ENCODE results near the gene PRR33. TPM values are rescaled to one million over a fixed set of nuclear protein-coding genes. Genes with fewer than 3 reads are reported as not detected.
"Not testable (repeated sequence)": the region's sequence is repeated elsewhere in the genome, so short reads cannot be mapped to it uniquely, and the experiment has no call there.

The PRR33 gene
- total RNA-seq, 4 donors from 2014 or later: not detected

DNA sequence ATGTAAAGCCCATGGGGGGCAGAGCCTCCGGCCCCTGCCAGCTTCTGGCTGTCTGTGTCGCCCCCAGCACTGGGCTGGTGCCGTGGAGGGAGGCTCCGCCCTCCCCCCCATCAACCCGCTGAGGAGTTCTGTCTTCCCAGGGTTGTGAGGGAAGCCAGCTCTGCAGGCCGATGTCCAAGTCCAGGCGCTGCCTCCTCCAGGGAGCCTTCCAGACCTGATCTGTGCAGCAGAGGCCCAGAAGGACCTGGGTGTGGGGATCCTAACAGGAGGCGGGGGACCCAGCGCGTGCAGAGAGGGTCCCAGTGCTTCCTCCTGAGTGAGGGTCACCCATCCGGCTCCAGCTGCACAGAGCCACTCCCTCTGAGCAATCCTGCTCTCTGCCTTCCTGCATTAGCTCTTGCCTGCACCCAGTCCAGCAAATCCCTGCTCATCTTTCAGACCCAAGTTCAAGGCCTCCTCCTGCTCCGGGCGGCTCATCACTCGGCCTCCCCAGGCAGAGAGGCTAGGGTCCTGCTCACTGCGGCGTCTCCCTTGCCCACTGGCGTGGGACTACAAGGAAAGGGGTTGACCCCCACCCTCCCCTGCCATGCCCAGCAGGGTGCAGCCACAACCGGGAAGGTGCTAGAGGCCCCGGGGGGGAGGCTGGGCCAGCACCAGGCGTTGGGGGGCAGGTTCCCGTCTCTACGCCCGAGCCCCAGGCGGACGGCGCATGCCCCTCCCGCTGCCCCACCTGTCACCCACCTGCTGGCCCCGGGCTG is 16.4 kb downstream of the PRR33 start:
- Histone ChIP-seq H3K9me3 (no peaks in the 10 kb centered on the region), H3K27ac (peak overlapping the region; percentile 33 to 77 (median 66)), H3K4me3 (no peak overlapping the region), H3K36me3 (no peaks in the 10 kb centered on the region), H3K4me1 (peaks cover 0 to 71% (median 25%) of the 10 kb centered on the region in 4 donors), H3K27me3 (peaks cover 0 to 14% of the 10 kb centered on the region in 2 donors)
- no peak for TF ChIP-seq EP300 (IDR thresholded peaks at IDR 0.05)
- TF ChIP-seq, protein P1, sequence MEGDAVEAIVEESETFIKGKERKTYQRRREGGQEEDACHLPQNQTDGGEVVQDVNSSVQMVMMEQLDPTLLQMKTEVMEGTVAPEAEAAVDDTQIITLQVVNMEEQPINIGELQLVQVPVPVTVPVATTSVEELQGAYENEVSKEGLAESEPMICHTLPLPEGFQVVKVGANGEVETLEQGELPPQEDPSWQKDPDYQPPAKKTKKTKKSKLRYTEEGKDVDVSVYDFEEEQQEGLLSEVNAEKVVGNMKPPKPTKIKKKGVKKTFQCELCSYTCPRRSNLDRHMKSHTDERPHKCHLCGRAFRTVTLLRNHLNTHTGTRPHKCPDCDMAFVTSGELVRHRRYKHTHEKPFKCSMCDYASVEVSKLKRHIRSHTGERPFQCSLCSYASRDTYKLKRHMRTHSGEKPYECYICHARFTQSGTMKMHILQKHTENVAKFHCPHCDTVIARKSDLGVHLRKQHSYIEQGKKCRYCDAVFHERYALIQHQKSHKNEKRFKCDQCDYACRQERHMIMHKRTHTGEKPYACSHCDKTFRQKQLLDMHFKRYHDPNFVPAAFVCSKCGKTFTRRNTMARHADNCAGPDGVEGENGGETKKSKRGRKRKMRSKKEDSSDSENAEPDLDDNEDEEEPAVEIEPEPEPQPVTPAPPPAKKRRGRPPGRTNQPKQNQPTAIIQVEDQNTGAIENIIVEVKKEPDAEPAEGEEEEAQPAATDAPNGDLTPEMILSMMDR (IDR thresholded peaks at IDR 0.05): no peak
- TF ChIP-seq POLR2A (IDR thresholded peaks at IDR 0.05): no peak
- WGBS, 2 donors: 73 to 78% methylated on average over 19 to 28 of the region's 28 CpGs
- DNase-seq (ENCODE audit: low spot score in 2 of 2): no peak

GRCh38 chr11:1874441-1875092 is 17.1 kb downstream of the PRR33 start:
- H3K4me3 ChIP-seq; DNase-seq (ENCODE audit: low spot score in 2 of 2); H3K9me3 ChIP-seq; H3K36me3 ChIP-seq: not testable (repeated sequence)
- H3K27ac ChIP-seq: peak overlapping the region; percentile 33 to 67 (median 60)
- H3K4me1 ChIP-seq: peaks cover 0 to 71% (median 24%) of the 10 kb centered on the region in 4 donors
- 45 to 60% methylated on average over 9 to 16 of the region's 17 CpGs for WGBS, 2 donors
- H3K27me3 ChIP-seq: peaks cover 0 to 16% of the 10 kb centered on the region in 2 donors

GRCh38 chr11:1873813-1874150 is 17.9 kb downstream of the PRR33 start:
- Histone ChIP-seq H3K27me3 (peaks cover 0 to 16% of the 10 kb centered on the region in 2 donors), H3K27ac (peak overlapping the region in 1 of 4 donors; percentile 69), H3K4me1 (peaks cover 0 to 75% (median 25%) of the 10 kb centered on the region in 4 donors)
- H3K36me3 ChIP-seq; H3K4me3 ChIP-seq; H3K9me3 ChIP-seq; DNase-seq (ENCODE audit: low spot score in 2 of 2): not testable (repeated sequence)
- 75 to 79% methylated on average over 16 to 17 of the region's 17 CpGs for WGBS, 2 donors

- H3K9me3 ChIP-seq: no peaks in the 10 kb centered on the region
- peak overlapping the region in 1 of 4 donors; percentile 25 for H3K4me3 ChIP-seq
- 23 to 28% methylated on average over 11 of the region's 11 CpGs for WGBS, 2 donors
- H3K27ac ChIP-seq: peak overlapping the region in 2 of 4 donors; percentile 34 to 69
- H3K4me1 ChIP-seq: peaks cover 0 to 81% (median 30%) of the 10 kb centered on the region in 4 donors
- no peaks in the 10 kb centered on the region for H3K36me3 ChIP-seq
- DNase-seq (ENCODE audit: low spot score in 2 of 2): peak in 1 of 2 donors; percentile 54
- TF ChIP-seq EP300 (IDR thresholded peaks at IDR 0.05) (no peak), POLR2A (IDR thresholded peaks at IDR 0.05) (no peak)
- TF ChIP-seq, protein P1 (IDR thresholded peaks at IDR 0.05): no peak
- H3K27me3 ChIP-seq: peaks cover 0 to 16% of the 10 kb centered on the region in 2 donors
Measured at GRCh38 chr11:1873048-1873812, 18.5 kb downstream of the PRR33 start.

- peaks cover 0 to 16% of the 10 kb centered on the region in 2 donors for H3K27me3 ChIP-seq
- WGBS, 2 donors: 76 to 85% methylated on average over 12 to 18 of the region's 25 CpGs
- H3K4me3 ChIP-seq: peak overlapping the region in 1 of 4 donors; percentile 41
- no peaks in the 10 kb centered on the region for H3K9me3 ChIP-seq
- H3K36me3 ChIP-seq: no peaks in the 10 kb centered on the region
- no peak for TF ChIP-seq POLR2A (IDR thresholded peaks at IDR 0.05)
- TF ChIP-seq EP300 (IDR thresholded peaks at IDR 0.05): no peak
- TF ChIP-seq, protein P1 (IDR thresholded peaks at IDR 0.05): no peak
- peaks cover 0 to 81% (median 36%) of the 10 kb centered on the region in 4 donors for H3K4me1 ChIP-seq
- H3K27ac ChIP-seq: peak overlapping the region in 2 of 4 donors; percentile 34 to 69
- DNase-seq (ENCODE audit: low spot score in 2 of 2): no peak
Measured at GRCh38 chr11:1872267-1872985, 19.3 kb downstream of the PRR33 start.
